WI38 (cell line): ENCODE data around the gene RCHY1.
"Not testable (repeated sequence)": the region's sequence is repeated elsewhere in the genome, so short reads cannot be mapped to it uniquely, and the experiment has no call there.

Experiments used
- H3K4me3 ChIP-seq: 2 replicates; pipeline ENCODE4 v1.5.1; 2011; ENCODE audit warnings: low read depth, mild to moderate bottlenecking, control low read depth, low read length
- TF ChIP-seq, protein P1 (sequence below): IDR thresholded peaks from 2 replicates; pipeline ENCODE4 v1.5.1; 2012; ENCODE audit warnings: low read depth, mild to moderate bottlenecking, control low read depth, low read length

The RCHY1 gene

DNA sequence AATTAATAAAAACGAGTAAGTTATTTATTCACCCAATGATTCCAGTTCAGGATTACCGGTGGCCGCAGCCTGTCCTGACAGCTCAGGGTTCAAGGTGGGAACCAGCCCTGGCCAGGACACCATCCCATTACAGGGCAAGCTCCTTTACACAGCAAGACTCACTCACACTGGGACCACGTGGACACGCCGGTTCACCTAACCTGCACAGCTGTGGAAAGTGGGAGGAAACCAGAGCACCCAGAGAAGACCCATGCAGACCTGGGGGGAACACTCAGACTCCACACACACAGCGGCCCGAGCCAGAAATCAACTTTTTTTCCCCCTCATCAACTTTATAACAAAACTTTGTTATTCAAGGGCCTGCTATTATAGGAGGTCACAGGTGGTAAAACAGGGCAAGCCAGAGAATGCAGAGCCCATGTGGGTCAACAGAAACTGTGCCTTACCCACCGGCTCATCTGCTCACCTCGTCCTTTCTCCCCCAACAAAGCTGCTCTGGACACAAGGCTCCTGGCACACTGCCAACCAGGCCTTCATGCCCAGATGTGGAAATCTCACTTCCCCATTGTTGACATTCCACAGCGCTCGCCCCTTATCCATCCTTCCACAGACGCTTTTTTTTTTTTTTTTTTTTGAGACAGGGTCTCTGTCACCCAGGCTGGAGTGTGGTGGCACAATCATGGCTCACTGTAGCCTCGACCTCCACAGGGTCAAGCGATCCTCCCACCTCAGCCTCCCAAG, 33.6 kb upstream of the RCHY1 start:
- H3K4me3 ChIP-seq, result no peak overlapping the region
- TF ChIP-seq, protein P1, sequence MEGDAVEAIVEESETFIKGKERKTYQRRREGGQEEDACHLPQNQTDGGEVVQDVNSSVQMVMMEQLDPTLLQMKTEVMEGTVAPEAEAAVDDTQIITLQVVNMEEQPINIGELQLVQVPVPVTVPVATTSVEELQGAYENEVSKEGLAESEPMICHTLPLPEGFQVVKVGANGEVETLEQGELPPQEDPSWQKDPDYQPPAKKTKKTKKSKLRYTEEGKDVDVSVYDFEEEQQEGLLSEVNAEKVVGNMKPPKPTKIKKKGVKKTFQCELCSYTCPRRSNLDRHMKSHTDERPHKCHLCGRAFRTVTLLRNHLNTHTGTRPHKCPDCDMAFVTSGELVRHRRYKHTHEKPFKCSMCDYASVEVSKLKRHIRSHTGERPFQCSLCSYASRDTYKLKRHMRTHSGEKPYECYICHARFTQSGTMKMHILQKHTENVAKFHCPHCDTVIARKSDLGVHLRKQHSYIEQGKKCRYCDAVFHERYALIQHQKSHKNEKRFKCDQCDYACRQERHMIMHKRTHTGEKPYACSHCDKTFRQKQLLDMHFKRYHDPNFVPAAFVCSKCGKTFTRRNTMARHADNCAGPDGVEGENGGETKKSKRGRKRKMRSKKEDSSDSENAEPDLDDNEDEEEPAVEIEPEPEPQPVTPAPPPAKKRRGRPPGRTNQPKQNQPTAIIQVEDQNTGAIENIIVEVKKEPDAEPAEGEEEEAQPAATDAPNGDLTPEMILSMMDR, result no peak

DNA sequence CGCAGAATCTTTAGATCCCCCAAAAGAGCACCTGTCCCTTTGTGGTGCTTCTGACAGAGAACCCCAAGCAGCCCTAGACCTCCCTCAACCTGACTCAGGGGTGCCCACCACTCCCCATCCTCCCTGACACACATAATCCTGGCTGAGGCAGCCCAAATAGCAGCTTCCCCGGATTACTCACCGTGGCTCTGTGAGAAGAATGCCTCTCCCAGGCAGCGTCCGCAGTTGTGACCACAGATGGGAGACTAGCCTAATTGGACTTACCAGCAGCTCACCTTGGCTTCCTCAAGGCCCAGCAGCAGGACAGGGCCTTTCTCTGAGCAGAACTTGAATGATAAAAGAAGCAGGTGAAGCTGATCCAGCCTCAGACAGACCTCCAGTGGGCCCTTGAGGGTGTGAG, 31.3 kb upstream of the RCHY1 start:
- no peak overlapping the region for H3K4me3 ChIP-seq
- TF ChIP-seq, protein P1, result no peak

DNA sequence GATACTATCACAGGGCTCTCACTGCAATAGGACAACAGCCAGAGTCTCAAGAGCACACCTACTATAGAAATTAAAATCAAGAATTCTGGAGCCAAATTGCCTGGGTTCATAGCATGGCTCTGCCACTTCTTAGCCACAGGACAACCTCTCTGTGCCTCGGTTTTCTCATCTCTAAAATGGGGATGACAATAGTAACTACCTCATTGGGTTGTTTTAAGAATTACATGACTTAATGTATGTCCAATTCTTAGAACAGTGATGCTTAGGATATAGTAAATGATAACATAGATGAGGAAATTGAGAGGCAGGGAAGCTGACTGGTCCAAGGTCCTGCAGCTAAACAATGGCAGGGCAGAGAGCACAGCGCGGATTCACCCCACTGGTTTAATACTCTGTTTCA, 30.7 kb upstream of the RCHY1 start:
- H3K4me3 ChIP-seq, result no peak overlapping the region
- TF ChIP-seq, protein P1, result no peak

DNA sequence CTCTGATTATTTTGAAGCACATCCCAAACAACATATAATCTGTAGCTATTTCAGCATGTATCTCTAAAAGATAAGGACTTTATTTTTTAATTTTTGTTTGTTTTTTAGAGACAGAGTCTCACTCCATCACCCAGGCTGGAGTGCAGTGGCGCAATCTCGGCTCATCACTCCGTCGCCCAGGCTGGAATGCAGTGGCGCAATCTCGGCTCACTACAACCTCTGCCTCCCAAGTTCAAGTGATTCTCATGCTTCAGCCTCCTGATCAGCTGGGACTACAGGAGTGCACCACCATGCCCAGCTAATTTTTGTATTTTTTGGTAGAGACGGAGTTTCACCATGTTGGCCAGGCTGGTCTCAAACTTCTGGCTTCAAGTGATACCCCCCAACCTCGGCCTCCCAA, 30.0 kb upstream of the RCHY1 start:
- H3K4me3 ChIP-seq, result not testable (repeated sequence)

DNA sequence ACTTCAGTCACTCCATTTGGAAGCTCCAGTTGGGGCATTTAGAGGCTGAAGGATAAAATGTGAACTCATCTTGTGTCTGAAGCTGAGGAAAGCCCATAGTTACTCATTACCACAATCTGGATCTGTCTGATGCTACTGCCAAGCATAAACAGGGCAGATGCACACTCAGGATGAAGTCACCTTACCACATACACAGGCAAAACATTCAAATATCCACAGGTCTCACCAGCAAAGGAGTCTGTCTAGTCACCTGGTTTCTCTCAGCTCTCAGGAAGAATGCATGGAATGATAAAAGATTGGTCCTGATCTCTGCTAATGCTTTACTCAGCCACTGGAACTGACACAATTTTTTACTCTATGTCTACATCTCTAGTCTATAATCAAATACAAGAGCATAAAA, 28.6 kb upstream of the RCHY1 start:
- TF ChIP-seq, protein P1, result no peak
- H3K4me3 ChIP-seq, result no peak overlapping the region

DNA sequence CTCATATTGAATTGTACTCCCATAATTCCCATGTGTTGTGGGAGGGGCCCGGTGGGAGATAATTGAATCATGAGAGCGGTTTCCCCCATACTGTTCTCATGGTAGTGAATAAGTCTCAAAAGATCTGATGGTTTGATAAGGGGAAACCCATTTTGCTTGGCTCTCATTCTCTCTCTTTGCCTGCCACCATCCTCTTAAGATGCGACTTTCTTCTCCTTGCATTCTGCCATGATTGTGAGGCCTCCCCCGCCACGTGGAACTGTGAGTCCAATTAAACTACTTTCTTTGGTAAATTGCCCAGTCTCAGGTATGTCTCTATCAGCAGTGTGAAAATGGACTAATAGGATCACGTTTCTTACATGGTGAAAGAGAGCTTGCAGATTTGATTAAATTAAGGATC, 23.1 kb upstream of the RCHY1 start:
- not testable (repeated sequence) for H3K4me3 ChIP-seq

DNA sequence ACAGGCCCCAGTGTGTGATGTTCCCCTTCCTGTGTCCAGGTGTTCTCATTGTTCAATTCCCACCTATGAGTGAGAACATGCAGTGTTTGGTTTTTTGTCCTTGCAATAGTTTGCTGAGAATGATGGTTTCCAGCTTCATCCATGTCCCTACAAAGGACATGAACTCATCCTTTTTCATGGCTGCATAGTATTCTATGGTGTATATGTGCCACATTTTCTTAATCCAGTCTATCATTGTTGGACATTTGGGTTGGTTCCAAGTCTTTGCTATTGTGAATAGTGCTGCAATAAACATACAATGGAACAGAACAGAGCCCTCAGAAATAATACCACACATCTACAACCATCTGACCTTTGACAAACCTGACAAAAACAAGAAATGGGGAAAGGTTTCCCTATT, 19.7 kb upstream of the RCHY1 start:
- H3K4me3 ChIP-seq, result not testable (repeated sequence)

DNA sequence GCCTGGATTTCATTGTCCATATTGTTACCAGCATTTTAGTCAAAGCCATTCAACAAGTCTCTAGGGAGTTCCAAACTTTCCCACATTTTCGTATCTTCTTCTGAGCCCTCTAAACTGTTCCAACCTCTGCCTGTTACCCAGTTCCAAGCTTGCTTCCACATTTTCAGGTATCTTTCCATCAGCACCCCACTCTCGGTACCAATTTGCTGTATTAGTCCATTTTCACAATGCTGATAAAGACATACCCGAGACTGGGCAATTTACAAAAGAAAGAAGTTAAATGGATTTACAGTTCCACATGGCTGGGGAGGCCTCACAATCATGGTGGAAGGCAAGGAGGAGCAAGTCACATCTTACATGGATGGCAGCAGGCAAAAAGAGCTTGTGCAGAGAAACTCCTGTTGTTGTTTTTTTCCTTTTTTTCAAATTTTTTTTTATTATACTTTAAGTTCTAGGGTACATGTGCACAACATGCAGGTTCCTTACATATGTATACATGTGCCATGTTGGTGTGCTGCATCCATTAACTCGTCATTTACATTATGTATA, 19.2 kb upstream of the RCHY1 start:
- not testable (repeated sequence) for H3K4me3 ChIP-seq

DNA sequence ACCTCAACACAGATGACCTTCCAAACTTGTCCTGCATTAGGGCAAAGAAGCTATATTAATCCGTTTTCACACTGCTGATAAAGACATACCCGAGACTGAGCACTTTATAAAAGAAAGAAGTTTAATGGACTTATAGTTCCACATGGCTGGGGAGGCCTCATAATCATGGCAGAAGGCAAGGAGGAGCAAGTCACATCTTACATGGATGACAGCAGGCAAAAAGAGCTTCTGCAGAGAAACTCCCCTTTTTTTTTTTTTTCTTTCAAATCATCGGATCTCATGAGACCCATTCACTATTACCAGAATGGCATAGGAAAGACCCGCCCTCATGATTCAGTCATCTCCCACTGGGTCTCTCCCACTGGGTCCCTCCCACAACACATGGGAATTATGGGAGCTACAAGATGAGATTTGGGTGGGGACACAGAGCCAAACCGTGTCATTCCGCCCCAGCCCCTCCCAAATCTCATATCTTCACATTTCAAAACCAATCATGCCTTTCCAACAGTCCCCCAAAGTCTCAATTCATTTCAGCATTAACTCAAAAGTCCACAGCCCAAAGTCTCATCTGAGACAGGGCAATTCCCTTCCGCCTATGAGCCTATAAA, 17.4 kb upstream of the RCHY1 start:
- not testable (repeated sequence) for H3K4me3 ChIP-seq

DNA sequence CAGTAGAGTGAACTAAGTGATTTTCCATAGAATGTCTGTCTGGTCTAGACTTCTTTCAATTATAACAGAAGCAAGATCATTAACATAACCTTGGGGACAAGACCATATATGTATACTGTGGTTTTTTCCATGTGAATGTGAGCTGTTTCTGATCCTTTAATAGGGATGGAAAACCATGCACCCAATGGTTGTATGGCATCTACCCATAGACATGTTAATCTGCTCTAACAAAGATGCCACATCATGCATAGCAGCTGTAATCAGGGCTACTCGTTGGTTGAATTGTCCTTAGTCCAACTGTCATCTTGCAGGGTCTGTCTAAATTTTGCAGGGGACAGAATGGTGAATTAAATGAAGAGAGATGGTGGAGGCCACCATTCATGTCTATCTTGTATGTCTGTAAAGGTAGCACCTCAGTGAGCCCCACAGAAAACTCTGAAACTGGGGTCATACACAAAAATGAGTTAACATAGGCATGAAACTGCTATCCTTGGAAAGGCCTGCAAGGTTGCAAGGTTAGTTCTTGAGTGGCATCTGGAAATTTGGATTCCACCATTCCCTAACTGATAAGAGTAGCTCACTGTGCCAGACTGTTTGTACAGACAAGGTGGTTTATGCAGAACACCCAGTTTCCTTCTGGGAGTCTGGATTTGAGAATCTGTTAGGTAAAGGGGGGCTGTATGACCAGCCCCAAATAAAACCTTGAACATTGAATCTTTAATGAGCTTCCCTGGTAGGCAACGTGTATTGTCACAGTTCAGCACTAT, 16.5 kb upstream of the RCHY1 start:
- TF ChIP-seq, protein P1, result no peak
- H3K4me3 ChIP-seq, result no peak overlapping the region
